ENCODE measurements around the gene ACOT4.
"Not testable (repeated sequence)": the region's sequence is repeated elsewhere in the genome, so short reads cannot be mapped to it uniquely, and the experiment has no call there.

ACOT4 gene

GRCh38 chr14:73591690-73592449 is at the start of gene ACOT4:
TSS of gene ACOT4 (plus strand) at chr14:73591873. CDS start at chr14:73591960, 87 bp downstream.
- DNase-seq: no peak

- DNase-seq: not testable (repeated sequence)
These were observed 48.7 kb upstream of the ACOT4 start for GRCh38 chr14:73542961-73543360.

- DNase-seq: not testable (repeated sequence)
These were observed 46.3 kb upstream of the ACOT4 start for GRCh38 chr14:73545353-73545752.

GRCh38 chr14:73549097-73549496 is 42.6 kb upstream of the ACOT4 start:
- not testable (repeated sequence) for DNase-seq

GRCh38 chr14:73549889-73550524 is 41.7 kb upstream of the ACOT4 start:
- DNase-seq: not testable (repeated sequence)

- no peak for DNase-seq
These were observed 37.8 kb upstream of the ACOT4 start for GRCh38 chr14:73553845-73554244.

GRCh38 chr14:73557201-73557600 is 34.5 kb upstream of the ACOT4 start:
- DNase-seq: not testable (repeated sequence)

- DNase-seq: not testable (repeated sequence)
These were observed 33.4 kb upstream of the ACOT4 start for GRCh38 chr14:73558238-73558637.

- DNase-seq: not testable (repeated sequence)
These were observed 29.4 kb upstream of the ACOT4 start for GRCh38 chr14:73562256-73562655.

GRCh38 chr14:73562696-73563095 is 29.0 kb upstream of the ACOT4 start:
- DNase-seq: not testable (repeated sequence)

GRCh38 chr14:73566431-73566830 is 25.2 kb upstream of the ACOT4 start:
- not testable (repeated sequence) for DNase-seq

GRCh38 chr14:73566935-73567334 is 24.7 kb upstream of the ACOT4 start:
- not testable (repeated sequence) for DNase-seq

GRCh38 chr14:73567358-73567757 is 24.3 kb upstream of the ACOT4 start:
- no peak for DNase-seq

GRCh38 chr14:73567951-73568885 is 23.5 kb upstream of the ACOT4 start:
- DNase-seq: no peak

GRCh38 chr14:73568886-73569184 is 22.8 kb upstream of the ACOT4 start:
- DNase-seq: not testable (repeated sequence)

- peak; percentile 19 for DNase-seq
These were observed 22.3 kb upstream of the ACOT4 start, which contains the start of gene ACOT2 for GRCh38 chr14:73569185-73569958. TSS of gene ACOT2 (plus strand) at chr14:73569213. CDS start at chr14:73569241, 28 bp downstream.

- DNase-seq: peak; percentile 7
These were observed 20.8 kb upstream of the ACOT4 start for GRCh38 chr14:73570913-73571312.

- not testable (repeated sequence) for DNase-seq
These were observed 18.6 kb upstream of the ACOT4 start for GRCh38 chr14:73573034-73573433.

GRCh38 chr14:73573740-73574139 is 17.9 kb upstream of the ACOT4 start:
- not testable (repeated sequence) for DNase-seq

- DNase-seq: not testable (repeated sequence)
These were observed 17.4 kb upstream of the ACOT4 start for GRCh38 chr14:73574251-73574650.

- no peak for DNase-seq
These were observed 15.3 kb upstream of the ACOT4 start for GRCh38 chr14:73576391-73576790.

GRCh38 chr14:73577214-73577613 is 14.5 kb upstream of the ACOT4 start:
- DNase-seq: not testable (repeated sequence)
